ENCODE results near the gene APOA4. TPM values are rescaled to one million over a fixed set of nuclear protein-coding genes. Genes with fewer than 3 reads are reported as not detected.

Gene APOA4
- total RNA-seq, 2 experiments from 2014 or later = not detected

DNA sequence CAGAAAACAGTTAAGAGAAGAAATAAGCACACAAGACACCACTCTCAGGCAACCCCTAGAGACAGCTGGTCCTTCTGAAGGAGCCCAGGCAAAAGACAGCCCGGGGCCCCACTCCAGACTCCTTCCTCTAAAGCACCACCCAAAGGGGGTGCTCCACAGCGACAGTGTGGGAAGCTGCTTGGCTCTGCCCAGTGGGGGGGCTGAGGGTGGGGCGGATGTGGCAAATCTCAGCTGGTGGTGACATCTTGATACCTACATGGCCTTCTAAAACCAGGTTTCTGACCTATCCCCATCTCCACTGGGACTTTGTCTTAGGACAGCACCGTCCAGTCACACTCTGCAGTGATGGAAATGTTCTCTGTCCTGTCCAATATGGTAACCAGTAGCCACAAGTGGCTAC lies 24.5 kb upstream of the APOA4 start:
- TF ChIP-seq, protein P1, sequence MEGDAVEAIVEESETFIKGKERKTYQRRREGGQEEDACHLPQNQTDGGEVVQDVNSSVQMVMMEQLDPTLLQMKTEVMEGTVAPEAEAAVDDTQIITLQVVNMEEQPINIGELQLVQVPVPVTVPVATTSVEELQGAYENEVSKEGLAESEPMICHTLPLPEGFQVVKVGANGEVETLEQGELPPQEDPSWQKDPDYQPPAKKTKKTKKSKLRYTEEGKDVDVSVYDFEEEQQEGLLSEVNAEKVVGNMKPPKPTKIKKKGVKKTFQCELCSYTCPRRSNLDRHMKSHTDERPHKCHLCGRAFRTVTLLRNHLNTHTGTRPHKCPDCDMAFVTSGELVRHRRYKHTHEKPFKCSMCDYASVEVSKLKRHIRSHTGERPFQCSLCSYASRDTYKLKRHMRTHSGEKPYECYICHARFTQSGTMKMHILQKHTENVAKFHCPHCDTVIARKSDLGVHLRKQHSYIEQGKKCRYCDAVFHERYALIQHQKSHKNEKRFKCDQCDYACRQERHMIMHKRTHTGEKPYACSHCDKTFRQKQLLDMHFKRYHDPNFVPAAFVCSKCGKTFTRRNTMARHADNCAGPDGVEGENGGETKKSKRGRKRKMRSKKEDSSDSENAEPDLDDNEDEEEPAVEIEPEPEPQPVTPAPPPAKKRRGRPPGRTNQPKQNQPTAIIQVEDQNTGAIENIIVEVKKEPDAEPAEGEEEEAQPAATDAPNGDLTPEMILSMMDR (IDR thresholded peaks at IDR 0.05) = no peak
- DNase-seq = no peak
- ChIA-PET CTCF (interaction anchor here (0.7 to 2.6 kb wide), 4 partner anchors 11 to 259 kb away, joined by 3 to 15 read pairs (median 4); no protein-coding TSS in a partner anchor), POLR2A (no interaction called here)
- Mint-ChIP-seq H3K27ac (no peak overlapping the region), H3K4me3 (no peak overlapping the region), H3K9me3 (no peaks in the 10 kb centered on the region), H3K36me3 (ENCODE audit: low read depth) (peaks cover 22% of the 10 kb centered on the region), H3K27me3 (no peaks in the 10 kb centered on the region), H3K4me1 (ENCODE audit: low read depth) (peaks cover 22% of the 10 kb centered on the region)
- ATAC-seq = no peak
- intact Hi-C loops (cut with micrococcal nuclease) = no loop called here

DNA sequence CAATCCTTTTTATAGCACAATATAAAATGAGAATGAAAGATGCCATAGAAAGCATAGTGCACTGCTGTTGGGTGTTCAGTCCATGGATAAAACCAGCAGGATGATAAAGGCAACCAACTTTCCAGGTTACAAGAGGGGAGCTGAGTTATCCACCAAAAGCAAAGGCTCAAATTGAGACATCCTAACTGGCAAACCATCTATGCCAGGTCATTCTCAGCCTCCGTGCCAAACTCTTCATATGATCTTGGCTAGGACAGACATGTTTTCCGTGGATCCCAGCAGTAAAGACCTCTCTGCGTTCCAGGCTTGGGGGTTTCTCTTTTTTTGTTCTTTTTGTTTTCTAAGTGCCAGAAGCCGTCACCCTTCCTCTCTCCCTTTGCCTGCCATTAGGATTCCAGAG lies 21.6 kb upstream of the APOA4 start:
- no peak overlapping the region for H3K27ac Mint-ChIP-seq
- peaks cover 20% of the 10 kb centered on the region for H3K36me3 Mint-ChIP-seq (ENCODE audit: low read depth)
- POLR2A ChIA-PET = interaction anchor here (1.0 kb wide), 1 partner anchor 9 kb away, joined by 4 read pairs; no protein-coding TSS in a partner anchor
- no peak overlapping the region for H3K4me3 Mint-ChIP-seq
- no peak for DNase-seq
- TF ChIP-seq, protein P1 (IDR thresholded peaks at IDR 0.05) = no peak
- no peaks in the 10 kb centered on the region for H3K27me3 Mint-ChIP-seq
- H3K4me1 Mint-ChIP-seq (ENCODE audit: low read depth) = no peaks in the 10 kb centered on the region
- H3K9me3 Mint-ChIP-seq = no peaks in the 10 kb centered on the region
- no peak for ATAC-seq
- CTCF ChIA-PET = no interaction called here
- intact Hi-C loops (cut with micrococcal nuclease) = no loop called here

DNA sequence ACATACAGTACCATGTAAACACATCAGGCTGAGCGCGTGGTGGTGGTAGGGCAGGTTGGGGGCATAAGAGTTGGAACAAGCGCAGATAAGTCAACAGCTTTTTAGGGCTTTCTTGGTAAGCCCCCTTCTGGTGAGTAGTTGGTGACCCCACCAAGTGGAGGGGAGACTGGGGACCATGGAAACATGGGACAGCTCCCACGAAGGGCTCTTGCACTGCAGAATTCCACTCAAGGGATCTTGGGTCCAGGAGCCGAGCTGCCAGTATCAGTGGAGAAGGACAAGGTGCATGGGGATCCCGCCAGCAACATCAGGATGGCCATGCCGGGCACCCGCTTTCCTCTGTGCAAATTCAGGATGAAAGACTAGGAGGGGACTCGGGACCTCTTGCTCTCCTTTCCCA lies 20.6 kb upstream of the APOA4 start:
- intact Hi-C loops (cut with micrococcal nuclease) = no loop called here
- Mint-ChIP-seq H3K4me1 (ENCODE audit: low read depth) (no peaks in the 10 kb centered on the region), H3K4me3 (no peak overlapping the region), H3K9me3 (no peaks in the 10 kb centered on the region), H3K27me3 (no peaks in the 10 kb centered on the region), H3K36me3 (ENCODE audit: low read depth) (peaks cover 17% of the 10 kb centered on the region), H3K27ac (no peak overlapping the region)
- TF ChIP-seq, protein P1 (IDR thresholded peaks at IDR 0.05) = no peak
- DNase-seq = no peak
- CTCF ChIA-PET = no interaction called here
- no peak for ATAC-seq
- POLR2A ChIA-PET = interaction anchor here (1.0 kb wide), 1 partner anchor 10 kb away, joined by 4 read pairs; no protein-coding TSS in a partner anchor

DNA sequence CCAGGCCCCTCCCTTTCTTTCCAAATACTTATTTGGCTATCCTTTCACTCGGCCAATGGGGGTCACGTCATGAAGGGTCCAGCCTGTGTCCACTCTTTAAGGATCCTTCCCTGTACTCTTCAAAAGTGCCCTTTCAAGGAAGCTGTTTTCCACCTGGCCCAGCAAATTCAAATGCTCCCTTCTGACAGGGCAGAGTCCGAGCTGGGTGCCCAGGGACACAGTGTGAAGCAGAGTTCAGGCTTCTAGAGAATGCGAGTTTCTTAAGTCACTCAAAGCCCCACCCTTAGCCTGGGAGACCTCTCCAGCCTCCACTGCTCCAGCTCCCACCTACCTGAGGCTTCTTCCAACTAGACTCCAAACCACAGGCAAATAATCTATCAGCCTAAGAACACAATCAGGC lies 19.8 kb upstream of the APOA4 start:
- intact Hi-C loops (cut with micrococcal nuclease) = no loop called here
- H3K27me3 Mint-ChIP-seq = no peaks in the 10 kb centered on the region
- no peak overlapping the region for H3K27ac Mint-ChIP-seq
- peaks cover 17% of the 10 kb centered on the region for H3K36me3 Mint-ChIP-seq (ENCODE audit: low read depth)
- POLR2A ChIA-PET = no interaction called here
- DNase-seq (no peak), ATAC-seq (no peak)
- CTCF ChIA-PET = interaction anchor here (4.5 kb wide), 1 partner anchor 52 kb away, joined by 17 read pairs; the partner anchor contains the start of gene APOA5
- no peak overlapping the region for H3K4me3 Mint-ChIP-seq
- no peaks in the 10 kb centered on the region for H3K9me3 Mint-ChIP-seq
- H3K4me1 Mint-ChIP-seq (ENCODE audit: low read depth) = no peaks in the 10 kb centered on the region
- TF ChIP-seq, protein P1 (IDR thresholded peaks at IDR 0.05) = no peak

DNA sequence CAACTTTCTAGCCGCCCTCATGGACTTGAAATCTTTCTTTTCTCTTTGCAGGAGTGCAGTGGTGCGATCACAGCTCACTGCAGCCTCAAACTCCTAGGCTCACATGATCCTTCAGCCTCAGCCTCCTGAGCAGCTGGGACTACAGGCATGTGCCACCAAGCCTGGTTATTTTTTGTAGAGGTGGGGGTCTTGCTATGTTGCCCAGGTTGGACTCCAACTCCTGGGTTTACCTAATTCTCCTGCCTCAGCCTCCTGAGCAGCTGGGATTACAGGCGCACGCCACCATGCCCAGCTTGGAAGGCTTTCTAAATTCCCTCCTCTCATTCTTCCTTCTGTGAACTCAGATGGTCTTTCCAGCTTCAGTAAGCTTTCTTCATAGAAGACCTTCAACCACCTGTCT lies 19.0 kb upstream of the APOA4 start:
- TF ChIP-seq, protein P1 (IDR thresholded peaks at IDR 0.05) = no peak
- Mint-ChIP-seq H3K27me3 (no peaks in the 10 kb centered on the region), H3K27ac (no peak overlapping the region), H3K9me3 (no peaks in the 10 kb centered on the region), H3K4me1 (ENCODE audit: low read depth) (no peaks in the 10 kb centered on the region), H3K4me3 (no peak overlapping the region), H3K36me3 (ENCODE audit: low read depth) (peaks cover 14% of the 10 kb centered on the region)
- DNase-seq = no peak
- intact Hi-C loops (cut with micrococcal nuclease) = no loop called here
- ChIA-PET CTCF (interaction anchor here (4.5 kb wide), 1 partner anchor 51 kb away, joined by 17 read pairs; the partner anchor contains the start of gene APOA5), POLR2A (no interaction called here)
- ATAC-seq = no peak
